C4-2B (cell line): Measurements from ENCODE around the gene ADGRF4.

Source experiments
- H3K27ac ChIP-seq: fragments of 450-650 bp; 2 replicates; pipeline ENCODE4 v1.5.1; 2017
- ZFX ChIP-seq: fragments of 450-650 bp; IDR thresholded peaks from 2 replicates; pipeline ENCODE4 v1.6.1; 2017
- TF ChIP-seq, protein P1 (sequence below): fragments of 450-650 bp; conservative IDR thresholded peaks from 2 replicates; pipeline ENCODE4 v1.5.1; 2017; ENCODE audit warnings: mild to moderate bottlenecking

The ADGRF4 gene

DNA sequence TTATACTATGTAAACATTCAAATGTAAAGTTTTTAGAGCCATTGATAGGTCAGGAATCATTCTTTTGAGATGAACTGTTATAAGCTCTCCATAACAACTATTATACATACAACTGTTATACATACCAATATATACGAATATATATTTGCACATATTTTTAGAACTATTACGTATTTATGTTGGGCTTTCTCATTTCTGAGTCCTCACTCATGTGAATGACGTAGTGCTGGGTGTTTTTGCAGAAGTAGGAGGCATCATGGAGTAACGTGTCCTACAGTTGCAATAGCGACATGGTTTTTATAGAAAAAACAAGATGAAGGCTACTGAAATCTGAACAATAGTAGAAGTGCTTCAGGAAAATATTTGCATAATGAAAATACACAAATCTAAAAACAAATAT is 36.4 kb upstream of the ADGRF4 start:
- no peak overlapping the region for H3K27ac ChIP-seq
- TF ChIP-seq, protein P1, sequence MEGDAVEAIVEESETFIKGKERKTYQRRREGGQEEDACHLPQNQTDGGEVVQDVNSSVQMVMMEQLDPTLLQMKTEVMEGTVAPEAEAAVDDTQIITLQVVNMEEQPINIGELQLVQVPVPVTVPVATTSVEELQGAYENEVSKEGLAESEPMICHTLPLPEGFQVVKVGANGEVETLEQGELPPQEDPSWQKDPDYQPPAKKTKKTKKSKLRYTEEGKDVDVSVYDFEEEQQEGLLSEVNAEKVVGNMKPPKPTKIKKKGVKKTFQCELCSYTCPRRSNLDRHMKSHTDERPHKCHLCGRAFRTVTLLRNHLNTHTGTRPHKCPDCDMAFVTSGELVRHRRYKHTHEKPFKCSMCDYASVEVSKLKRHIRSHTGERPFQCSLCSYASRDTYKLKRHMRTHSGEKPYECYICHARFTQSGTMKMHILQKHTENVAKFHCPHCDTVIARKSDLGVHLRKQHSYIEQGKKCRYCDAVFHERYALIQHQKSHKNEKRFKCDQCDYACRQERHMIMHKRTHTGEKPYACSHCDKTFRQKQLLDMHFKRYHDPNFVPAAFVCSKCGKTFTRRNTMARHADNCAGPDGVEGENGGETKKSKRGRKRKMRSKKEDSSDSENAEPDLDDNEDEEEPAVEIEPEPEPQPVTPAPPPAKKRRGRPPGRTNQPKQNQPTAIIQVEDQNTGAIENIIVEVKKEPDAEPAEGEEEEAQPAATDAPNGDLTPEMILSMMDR: no peak
- TF ChIP-seq ZFX: no peak

DNA sequence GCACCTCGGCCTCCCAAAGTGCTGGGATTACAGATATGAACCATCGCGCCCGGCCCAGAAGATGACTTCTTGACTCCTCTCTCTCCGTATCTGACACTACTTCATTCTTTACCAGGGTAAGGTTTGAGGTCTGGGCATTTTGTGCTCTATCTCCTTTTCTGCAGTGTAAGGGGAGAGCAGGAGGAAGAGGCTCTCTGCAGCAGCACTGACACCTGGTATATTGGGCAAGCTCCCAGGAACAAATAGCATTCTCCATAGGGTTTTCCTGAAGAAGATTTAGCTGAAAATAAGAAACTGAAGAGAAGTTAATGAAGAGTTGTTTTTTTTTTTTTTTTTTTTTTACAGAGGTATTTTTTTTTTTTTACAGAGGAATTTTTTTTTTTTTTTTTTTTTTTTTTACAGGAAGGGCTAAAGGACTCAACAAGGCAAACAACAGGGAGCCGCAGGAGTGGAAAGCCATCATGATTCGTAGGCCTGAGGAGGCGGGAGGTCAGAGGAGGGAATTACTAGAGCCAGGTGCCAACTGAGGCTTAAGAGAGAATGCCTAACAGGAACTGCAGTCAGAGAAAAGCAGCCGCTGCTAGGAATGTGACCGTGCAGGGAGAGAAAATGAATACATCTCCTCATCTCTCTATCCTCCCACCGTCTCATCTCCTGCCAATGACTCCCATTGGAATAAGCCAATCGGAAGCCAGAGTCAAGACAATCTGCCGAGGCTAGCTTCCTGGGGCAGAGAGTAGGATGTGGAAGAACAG is 34.7 kb upstream of the ADGRF4 start:
- no peak overlapping the region for H3K27ac ChIP-seq
- TF ChIP-seq ZFX: no peak
- TF ChIP-seq, protein P1: no peak

DNA sequence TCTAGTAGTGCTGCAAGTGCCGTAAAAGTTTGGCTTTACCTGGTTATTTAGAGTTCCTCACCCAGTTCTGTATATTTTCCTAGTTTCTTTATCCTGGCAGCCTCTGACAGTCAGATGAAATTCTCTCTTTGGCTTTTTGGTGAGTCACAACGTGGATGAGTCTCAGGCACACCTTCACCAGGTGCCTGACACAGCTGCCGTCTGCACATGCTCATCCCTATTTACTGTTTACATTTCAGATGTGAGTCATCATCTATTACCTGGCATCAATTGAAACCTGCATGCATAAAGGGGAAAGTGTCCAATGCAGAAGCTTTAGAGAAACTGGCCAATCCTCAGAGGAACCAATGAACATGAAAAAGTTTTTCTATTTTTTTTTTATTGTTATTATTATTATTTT is 33.3 kb upstream of the ADGRF4 start:
- H3K27ac ChIP-seq: no peak overlapping the region
- TF ChIP-seq ZFX: no peak
- TF ChIP-seq, protein P1: no peak

DNA sequence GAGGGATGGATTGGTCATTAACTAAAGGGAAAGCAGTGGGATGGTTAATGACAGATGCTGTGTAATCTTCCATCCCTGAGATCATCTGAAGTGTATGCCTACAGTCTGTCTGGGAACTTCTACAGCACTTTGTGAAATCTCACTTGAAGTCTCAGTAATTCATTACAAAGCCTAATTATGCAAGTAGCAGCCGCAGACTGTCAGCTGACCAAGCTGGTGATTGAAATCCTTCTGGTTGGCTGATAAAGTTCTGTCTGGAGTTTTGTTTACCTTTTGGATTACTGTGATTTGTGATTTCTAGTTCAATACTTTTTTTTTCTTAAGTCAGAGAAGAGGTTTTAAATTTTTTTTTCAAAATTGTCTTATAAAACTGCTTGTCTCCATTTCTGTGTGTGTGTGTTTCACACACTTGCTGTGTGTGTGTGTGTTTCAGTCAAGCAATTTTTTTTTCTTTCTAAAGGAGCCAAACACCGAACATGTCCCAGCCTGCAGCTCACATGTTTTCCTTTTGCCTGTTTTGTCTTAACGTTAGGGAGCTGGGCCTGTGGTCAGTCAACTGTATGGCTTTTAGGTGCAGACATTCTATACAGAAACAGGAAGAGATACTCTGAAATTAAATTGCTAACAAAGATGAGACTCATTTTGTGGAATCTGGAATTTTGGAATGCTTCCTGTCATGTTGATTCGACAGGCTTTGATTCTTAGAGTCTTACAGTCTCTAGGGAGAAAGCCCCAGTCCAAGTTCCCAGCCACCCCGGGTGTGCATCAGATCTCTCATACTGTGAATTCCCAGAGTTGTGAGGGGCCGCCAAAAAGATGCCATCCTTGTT is 28.5 kb upstream of the ADGRF4 start:
- no peak for TF ChIP-seq ZFX
- H3K27ac ChIP-seq: no peak overlapping the region

DNA sequence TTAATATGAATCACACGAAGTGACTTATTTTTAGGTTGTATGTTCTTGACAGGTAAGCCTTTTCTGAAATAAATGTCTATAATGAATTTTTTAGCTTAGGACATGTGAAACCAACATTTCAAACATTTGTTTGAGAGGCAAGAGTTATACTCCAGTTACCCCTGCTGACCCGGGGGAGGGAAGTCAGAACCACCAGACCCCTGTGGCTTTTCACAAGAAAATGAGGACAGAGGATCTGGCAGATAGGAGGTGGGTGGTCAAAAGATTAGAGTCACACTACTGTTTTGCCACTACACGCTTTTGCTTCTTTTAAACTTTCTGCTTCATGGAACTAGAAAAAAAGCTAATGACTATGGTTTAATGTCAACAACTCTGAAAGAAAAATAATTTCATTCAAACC is 27.5 kb upstream of the ADGRF4 start:
- no peak for TF ChIP-seq ZFX
- TF ChIP-seq, protein P1: no peak
- H3K27ac ChIP-seq: no peak overlapping the region

DNA sequence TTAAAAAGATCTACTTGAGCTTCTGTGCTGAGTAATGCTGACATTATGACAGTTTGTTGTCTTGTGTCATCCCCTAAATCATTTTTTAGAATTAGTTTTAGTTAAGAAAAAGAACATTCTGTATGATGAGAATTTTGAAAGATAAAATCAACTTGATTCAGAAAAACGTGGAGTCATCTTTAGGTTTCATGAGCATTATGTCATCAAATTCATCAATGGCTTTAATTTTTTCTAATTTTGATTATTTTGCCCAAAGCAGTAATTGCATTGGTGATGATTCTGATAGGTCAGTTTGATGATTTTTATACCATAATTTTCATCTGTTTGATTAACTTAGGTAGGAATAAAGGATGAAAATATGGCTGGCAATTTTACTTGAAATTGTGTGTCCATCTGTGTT is 26.6 kb upstream of the ADGRF4 start:
- TF ChIP-seq, protein P1: no peak
- no peak for TF ChIP-seq ZFX
- no peak overlapping the region for H3K27ac ChIP-seq

DNA sequence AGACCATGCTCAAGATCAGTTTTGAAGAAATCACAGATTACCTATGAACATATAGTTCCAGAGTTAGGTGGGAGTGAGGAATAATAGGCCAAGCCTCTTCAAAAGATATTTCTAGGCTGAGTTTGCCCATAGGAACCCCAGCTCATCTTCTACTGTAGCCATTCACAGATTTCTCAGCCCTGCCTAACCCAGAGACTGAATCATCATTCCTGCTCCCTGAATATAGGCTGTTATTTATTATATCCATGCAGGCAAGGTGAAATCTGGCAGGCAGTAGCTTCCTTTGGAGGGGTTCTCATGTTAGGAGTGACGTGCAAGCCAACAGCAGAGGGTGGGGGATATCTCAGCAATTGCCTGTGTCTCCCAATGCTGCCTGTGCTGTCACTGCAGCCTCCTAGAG is 25.6 kb upstream of the ADGRF4 start:
- no peak for TF ChIP-seq ZFX
- TF ChIP-seq, protein P1: no peak
- no peak overlapping the region for H3K27ac ChIP-seq

DNA sequence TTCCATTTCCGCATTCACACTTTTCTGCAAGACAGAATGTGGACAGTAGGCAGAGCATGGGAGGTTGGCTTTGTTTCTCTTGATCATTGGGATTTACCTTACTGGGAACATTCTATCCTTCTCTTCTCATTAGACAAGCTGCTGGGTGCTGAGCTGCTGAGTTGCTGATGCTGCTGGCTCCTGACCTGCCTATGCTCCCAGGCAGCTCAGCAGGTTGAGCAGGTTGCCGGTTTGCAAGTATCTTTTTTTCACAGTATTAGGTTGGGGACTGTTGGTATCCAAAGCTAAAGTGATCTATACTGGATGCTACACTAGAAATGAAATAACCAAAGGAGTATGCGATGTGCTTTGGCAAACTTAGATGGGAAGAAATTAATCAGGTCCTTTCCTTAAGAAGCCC is 23.7 kb upstream of the ADGRF4 start:
- TF ChIP-seq, protein P1: no peak
- TF ChIP-seq ZFX: no peak
- no peak overlapping the region for H3K27ac ChIP-seq
